HG02885 (cell line): ENCODE results near the gene C5orf63.
"Not testable (repeated sequence)": the region's sequence is repeated elsewhere in the genome, so short reads cannot be mapped to it uniquely, and the experiment has no call there.

ENCODE experiments used
- ATAC-seq: cut with Tn5 transposase; IDR thresholded peaks from one replicate; pipeline ENCODE4 v1.9.1; 2021; ENCODE audit warnings: mild to moderate bottlenecking; ENCODE audit not compliant: unreplicated experiment, poor library complexity

The C5orf63 gene

DNA sequence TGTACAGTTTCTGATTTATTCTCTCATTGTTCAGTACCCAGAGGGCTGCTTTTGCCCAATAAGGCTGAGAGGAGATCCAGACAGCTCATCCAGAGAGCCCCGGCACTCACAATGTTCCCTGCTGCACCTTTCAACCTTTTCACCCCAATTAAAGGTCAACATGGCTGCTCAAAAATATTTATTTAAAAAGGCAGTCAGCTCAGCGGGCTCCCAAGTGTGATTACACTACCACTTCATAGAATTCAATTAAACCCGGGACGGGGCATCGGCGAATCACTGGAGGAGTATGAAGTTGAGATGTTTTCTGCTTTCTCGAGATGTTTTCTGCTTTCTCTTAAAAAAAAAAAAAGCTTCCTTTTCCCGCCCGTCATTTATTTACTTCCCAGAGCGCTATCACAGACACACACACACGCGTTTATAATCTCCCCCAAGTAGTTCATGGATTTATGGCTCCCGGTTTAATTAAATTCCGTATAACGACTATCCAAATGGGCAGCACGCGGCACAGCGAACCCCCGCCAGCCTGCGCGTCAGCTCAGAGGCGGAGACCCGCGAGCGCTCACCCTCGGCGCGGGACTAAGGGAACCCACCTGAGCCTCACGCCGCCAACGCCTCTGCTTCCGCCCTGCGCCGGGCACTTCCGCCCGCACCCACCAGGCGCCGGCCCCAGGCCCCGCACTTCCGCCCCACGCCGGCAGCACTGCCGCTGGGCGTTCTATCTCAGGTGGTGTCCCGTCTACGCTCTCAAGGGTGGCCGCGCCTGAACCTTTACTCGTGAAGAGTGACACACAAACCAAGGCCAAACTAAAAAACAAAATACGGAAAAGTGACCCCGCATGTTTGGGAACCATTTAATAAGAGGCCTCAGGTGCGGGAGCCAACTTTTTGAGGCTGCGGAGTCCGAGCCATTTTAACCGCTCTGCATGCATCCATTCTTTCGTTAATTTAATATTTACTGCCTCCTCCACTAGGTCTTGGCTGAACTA is at the start of gene C5orf63:
TSS of gene C5orf63 (minus strand) at position 642 of the 986 bp plus-strand sequence. CDS start 14,507 bp downstream, outside the sequence.
- ATAC-seq, result peak; percentile 99

DNA sequence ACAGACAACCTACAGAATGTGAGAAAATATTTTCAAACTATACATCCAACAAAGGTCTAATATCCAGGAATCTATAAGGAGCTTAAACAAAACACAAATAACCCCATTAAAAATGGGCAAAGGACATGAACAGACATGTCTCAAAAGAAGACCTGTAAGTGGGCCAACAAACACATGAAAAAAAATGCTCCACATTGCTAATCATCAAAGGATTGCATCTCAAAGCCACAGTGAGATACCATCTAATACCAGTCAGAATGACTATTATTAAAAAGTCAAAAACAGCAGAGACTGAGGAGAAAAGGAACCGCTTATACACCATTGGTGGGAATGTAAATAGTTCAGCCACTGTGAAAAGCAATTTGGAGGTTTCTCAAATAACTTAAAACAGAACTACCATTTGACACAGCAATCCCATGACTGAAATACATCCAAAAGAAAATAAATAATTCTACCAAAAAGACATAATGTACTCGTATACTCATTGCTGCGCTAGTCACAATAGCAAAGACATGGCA is 39.1 kb upstream of the C5orf63 start:
- no peak for ATAC-seq

DNA sequence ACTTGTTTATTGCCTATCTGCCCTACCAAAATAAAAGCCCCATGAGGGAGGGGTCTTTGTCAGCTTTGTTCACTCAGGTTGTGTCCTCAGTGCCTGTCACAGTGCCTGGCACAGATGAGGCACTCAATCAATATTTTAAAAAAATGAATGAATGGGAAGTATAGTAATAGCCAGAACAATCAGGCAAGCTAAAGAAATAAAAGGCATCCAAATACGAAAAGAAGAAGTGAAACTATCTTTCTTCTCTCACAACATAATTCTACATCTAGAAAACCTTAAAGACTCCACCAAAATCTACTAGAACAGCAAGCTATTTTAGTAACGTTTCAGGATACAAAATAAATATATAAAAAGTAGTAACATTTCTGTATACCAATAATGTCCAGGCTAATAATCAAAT is 37.8 kb upstream of the C5orf63 start:
- ATAC-seq, result peak; percentile 83

DNA sequence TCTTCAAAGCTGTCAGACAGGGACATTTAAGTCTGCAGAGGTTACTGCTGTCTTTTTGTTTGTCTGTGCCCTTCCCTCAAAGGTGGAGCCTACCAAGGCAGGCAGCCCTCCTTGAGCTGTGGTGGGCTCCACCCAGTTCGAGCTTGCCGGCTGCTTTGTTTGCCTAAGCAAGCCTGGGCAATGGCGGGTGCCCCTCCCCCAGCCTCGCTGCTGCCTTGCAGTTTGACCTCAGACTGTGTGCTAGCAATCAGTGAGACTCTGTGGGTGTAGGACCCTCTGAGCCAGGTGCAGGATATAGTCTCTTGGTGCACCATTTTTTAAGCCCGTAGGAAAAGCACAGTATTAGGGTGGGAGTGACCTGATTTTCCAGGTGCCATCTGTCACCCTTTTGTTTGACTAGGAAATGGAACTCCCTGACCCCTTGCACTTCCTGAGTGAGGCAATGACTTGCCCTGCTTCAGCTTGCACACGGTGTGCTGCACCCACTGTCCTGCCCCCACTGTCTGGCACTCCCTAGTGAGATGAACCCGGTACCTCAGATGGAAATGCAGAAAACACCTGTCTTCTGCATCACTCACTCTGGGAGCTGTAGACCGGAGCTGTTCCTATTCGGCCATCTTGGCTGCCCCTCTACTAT is 35.4 kb upstream of the C5orf63 start:
- ATAC-seq, result not testable (repeated sequence)

DNA sequence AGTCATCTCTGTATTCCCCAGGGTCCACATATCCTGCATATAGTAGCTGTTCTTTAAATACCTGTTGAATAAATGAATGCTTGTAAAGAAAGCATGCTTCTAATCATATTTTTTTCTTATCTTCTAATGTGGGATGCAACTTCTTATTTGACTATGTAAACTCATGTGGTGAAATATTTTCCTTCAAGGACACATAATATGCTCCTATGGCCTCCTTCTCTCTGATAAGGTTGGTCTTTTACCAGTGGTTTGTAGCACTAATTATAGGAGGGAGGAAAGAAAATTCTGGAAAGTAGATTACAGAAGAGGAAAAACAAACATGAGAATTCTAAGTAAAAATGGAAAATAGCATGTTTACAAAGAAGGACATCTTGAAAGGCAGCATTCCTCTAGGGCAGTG is 28.6 kb upstream of the C5orf63 start:
- no peak for ATAC-seq

DNA sequence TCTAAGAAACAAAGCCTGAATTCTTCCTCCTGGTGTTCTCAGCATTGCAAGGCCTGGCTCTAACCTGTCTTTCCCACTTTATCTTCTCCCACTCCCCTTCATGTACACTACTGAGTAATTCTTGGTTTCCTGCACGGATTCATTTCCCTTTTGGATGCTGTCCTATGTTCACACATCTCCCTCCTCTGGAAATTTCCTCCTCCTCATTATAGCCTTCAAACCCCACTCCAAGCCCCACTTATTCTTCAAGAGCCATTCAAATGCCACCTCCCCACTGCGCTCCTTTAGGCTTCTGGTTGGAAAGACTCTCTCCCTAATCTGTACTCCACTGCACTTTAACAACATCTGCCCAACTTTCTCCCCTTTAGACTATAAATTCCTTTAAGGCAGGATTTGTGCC is 28.2 kb upstream of the C5orf63 start:
- no peak for ATAC-seq

DNA sequence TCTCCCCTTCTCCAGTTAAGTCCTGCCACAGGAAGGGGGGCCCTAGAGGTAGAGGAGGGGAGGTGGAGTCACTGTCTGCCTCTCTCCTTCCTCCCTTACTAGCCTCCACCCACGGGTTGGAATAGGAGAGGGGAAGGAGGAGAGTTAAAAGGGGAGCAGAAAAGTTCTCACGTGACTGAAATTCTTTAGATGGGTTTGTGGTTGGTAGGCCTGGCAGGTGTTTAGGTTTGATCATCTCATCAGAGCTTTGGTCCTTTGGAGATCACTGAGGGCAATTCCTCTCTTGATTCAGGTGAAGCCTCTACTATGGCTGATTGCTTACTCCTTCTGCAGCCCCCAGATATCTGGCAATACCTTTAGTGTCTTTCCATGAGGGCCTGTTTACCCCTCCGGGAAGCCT is 24.9 kb upstream of the C5orf63 start:
- ATAC-seq, result no peak

DNA sequence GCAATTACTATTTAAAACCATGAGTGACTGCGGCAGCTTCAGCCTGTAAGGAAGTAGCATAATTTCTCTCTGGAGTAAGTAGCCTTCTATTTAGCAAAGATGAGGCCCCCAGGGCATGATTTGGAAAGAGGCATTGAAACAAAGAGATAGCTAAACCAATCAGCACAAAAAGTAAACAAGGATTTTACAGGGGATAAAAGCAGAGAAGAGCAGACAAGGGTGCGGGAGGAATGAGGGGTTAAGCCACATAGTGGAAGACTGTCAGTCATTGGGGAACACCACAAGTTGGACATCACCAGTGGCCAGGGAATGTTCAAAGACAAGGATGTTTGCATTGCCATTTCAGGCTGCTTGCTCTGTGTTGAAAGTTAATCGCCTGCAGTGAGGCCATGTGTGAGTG is 24.0 kb upstream of the C5orf63 start:
- ATAC-seq, result no peak

DNA sequence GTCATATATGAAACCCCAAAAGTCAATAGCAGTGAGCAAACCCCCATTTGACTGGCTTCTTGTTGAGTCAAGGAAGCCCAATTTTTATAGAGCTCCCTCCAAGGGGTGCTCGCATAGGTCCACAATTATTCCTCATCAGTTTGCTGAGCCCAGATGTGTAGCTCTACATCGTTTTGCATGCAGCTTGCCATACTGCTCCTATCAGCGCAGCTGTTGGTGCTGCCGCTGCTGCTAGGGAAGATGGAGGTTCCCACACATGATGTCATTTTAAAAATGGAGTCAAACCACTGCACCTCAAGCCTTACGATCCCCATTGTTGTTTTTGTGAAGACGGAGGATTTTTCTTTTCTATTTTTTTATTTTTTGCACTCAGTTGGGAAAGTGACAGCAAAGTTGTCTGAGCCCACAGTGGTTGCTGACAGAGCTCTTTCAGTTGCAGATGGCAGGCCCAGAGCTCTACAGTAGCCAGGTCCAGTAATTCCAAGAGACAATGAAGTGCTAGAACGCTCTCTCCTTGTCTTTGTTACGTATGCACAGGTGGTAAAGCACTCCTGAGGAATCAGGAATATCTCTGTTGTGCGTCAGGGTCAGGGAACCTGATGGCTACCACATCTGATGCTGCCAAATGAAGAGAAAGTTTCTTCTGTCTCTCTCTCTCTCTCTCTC is 23.2 kb upstream of the C5orf63 start:
- no peak for ATAC-seq

DNA sequence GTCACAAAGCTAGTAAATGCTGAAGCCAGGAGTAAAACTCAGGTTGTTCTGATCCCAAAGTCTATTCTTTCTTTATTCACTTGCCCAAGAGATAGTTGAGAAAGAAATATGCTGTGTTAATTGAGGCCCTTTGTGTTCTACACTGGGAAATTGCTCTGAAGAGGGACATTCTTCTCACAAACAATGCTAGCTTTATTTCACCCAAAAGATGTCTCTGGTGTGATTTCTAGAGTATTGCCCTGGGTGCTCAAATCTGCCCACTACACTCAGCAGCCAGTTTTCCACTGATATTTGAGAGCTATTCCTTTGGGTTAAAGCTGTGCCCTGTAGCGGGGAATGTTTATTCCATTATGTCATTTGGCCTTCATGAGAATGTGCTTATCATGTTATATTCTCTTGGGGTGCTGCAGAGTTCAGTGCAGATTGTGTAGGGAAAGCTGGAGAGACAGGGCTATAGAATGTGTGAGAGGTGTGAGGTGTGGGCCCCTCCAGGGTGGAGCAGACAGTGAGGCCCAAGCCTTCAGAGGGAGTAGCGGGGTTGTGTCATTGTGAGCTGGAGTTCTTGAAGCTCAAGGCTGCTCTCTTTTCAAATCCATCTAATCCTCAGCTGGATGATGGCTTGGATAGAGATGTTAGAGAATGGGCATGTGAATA is 21.0 kb upstream of the C5orf63 start:
- ATAC-seq, result no peak

DNA sequence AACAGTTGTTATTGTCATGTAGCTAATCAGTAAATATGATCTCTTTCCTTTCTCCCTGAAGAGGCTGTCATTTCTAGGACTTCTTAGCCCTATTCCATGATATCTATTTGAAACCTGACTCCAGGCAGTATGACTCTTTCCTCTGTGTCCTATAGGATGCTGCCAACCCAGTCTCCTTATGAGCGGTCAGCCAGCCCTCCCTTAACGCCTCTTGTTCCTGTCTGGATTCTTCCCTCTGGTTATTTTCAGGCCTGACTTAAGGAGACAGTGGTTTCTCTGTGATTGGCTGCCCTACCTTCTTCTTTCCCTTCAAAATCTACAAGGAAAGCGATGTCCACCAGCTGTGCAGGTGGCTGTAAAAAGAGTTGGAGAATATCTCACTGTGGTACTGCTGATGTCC is 19.4 kb upstream of the C5orf63 start:
- no peak for ATAC-seq

DNA sequence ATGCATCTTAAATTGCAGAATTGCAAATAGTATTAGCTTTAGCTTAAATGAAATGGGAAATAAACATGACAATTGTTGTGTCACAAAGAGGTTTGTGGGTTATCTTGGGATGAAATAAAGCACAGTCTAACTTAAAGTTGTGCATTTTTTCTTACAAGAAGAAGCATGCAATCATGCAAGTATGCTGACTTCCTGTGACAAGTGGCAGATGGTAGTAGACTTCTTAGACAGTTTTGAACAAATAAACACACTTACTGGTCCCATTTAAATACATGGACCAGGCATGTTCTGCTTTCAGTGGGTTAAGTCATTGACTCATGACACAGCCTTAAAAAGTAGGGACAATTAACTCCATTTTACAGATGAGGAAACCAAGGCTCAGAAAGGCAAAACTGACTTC is 15.9 kb upstream of the C5orf63 start:
- ATAC-seq, result no peak

DNA sequence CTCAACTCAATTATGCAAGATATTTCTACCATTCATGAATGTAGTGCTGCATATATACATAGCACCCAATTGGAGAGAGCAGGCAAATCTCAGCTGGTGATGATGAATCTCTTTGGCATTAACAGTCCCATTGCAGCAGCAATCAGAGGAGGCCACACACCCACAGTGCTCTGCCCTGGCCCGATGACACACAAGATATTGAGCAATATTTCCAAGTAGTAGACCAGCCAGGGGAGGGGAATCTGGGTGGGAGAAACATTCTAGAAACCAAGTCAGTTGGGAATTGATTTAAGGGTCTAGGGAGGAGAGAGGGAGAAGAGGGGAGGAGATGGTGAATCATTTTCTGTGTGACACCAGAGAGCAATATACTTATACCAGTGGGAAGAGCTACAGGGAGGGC is 14.9 kb upstream of the C5orf63 start:
- no peak for ATAC-seq

DNA sequence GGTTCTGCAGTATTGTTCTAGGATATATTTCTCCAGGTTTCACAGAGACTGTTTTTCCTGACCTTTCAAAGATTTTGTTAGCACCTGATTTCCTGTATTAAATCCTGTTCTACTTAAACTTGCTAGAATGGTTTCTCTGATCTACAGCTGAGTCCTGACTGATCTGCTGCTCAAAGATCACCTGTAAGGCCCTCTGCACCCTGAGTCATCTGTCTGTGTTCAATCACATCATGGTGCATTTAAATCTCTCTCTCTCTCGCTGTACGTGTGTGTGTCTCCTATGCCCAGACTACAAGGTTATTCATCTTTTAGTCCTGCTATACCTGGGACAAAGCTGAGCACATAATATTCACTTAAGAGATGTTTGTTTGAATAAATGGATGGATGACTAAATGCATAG is 13.3 kb upstream of the C5orf63 start:
- no peak for ATAC-seq

DNA sequence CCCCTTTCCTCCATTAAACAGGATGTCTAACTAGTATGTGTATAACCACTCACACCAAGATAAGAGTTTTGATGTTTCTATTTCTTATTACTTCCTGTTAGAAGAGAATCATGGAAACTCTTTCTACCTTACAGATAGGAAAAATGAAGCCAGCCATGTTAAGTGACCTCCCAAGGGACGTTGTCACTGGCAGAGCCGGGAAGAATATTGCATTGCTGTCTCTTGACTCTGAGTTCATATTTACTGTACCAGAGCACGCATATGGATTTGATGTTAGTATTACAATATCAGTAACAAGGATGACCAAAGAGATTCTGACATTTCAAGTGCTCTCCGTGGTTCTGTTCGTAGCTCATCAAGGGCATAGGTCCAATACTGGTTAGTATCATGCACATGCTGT is 12.5 kb upstream of the C5orf63 start:
- ATAC-seq, result no peak

DNA sequence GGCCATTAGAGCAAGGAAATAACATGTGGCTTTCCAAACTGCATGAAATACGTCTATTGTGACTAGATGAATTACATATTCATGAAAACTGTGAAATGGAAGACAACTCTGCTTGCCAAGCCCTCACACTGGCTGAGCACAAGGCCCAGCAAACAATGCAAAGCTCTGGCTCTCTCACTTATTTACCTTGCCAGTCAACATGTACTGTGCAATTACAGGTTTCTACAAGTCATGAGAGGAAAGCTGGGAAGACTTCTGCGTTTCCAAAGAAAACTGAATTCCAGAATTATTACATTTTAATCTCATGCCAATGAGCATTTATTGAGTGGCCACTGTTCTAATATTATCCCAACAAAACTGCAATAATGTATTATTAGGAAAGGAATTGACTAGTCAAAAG is 12.1 kb upstream of the C5orf63 start:
- ATAC-seq, result no peak

DNA sequence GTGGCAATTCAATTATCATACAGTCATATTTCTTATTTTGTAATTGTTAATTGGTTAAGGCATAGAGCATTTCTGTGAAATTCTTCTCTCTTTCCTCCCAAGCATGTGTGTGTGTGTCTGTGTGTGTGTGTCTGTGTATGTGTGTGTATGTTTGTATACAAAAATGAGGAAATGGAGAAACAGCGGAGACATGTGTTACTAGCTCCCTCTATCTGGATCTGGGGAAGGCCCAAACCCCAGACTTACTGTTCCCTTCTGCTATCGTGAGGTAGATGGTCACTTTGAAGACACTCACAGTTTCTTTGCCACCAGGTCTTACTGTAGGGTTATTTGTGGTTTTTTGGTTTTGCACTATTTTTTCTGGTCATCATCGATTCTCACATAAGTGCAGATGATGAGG is 11.4 kb upstream of the C5orf63 start:
- no peak for ATAC-seq

DNA sequence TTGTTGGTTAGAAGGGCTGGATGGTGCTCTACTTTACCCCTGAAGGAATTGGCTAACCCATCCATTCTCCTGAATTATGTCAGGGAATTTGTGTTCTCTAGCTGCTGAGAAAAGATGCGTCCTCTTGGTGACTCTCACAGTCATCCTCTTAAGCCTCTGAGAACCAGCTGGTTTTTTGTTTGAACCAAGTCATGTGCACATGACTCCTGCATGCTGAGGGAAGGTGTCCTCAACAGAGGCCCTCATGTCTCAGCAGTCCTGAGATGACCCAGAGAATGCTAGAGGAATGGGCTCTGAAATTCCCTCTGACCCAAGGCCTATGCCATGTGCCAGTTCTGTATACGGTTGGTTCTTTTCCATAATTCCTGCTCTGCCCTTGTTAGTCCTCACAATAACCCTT is 10.4 kb upstream of the C5orf63 start:
- ATAC-seq, result no peak

DNA sequence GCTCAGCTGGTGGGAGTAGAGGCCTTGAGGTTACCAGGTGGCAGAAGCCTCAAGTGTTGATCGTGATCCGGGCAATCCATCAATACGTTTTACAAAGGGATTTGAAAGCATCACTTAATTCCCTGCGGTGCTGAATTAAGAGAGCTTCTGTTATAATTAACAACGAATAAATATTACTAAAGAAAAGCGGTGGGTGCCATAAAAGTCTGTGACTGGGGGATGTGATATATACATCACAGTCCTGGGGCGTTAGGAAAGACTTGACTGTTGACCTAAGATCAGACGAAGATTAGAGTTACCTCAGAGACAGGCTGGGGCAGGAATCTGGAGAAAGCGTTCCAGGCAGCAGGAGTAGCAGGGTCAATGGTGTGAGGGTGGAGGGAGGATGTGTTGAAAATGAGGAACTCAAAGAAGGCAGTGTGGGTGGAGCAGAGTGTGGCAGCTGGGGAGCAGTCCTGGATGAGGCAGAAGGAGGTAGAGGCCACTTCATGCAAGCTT is 6.7 kb upstream of the C5orf63 start:
- no peak for ATAC-seq

DNA sequence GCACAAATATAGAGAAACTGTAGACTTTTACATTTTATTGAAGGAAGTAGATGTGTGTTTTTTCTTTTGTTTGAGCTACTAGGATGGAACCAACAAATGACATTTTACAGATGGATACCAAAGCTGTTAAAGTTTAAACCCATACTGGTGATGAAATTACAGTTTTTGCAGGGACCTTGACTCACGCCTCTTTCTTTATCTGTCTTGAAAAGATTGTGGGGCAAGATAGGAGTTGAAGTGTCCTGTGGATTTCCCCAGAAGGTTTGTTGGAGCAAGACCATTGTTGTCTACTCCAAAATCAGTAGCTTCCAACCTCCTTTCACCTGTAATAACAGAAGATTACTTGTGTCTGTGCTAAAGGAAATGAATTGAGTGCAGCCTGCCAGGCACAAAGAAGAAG is 4.1 kb upstream of the C5orf63 start:
- ATAC-seq, result no peak
